GM23338 (cell line): Measurements from ENCODE around the gene OR5B17. TPM values are rescaled to one million over a fixed set of nuclear protein-coding genes. Genes with fewer than 3 reads are reported as not detected.

Experiments used
- ATAC-seq: fragments of 200-7000 bp; cut with Tn5 transposase; 3 replicates; pipeline ENCODE4 v1.9.1; 2020
- DNase-seq: peaks from one replicate; pipeline ENCODE4 v3.0.0-alpha.2; 2015; ENCODE audit warnings: low spot score
- H2AFZ ChIP-seq: fragments of 200-600 bp; sonication (generic); 2 replicates; pipeline ENCODE4 v1.8.0; 2016; ENCODE audit warnings: antibody characterized with exemption, mild to moderate bottlenecking, moderate library complexity
- H3F3A ChIP-seq: fragments of 200-600 bp; sonication (generic); replicated peaks from 2 replicates; pipeline ENCODE4 v1.8.0; 2017; ENCODE audit warnings: antibody characterized with exemption, mixed run types, low read depth
- H3K27ac ChIP-seq: fragments of 200-600 bp; sonication (generic); 2 replicates; pipeline ENCODE4 v1.6.1; 2016; ENCODE audit warnings: low read depth
- H3K27me3 ChIP-seq: fragments of 200-600 bp; sonication (generic); 2 replicates; pipeline ENCODE4 v1.8.0; 2016; ENCODE audit warnings: mild to moderate bottlenecking, mixed run types, moderate library complexity; ENCODE audit not compliant: insufficient read depth
- H3K36me3 ChIP-seq: fragments of 200-600 bp; sonication (generic); 2 replicates; pipeline ENCODE4 v1.8.0; 2016; ENCODE audit warnings: mild to moderate bottlenecking; ENCODE audit not compliant: insufficient read depth
- H3K4me1 ChIP-seq: fragments of 200-600 bp; sonication (generic); 2 replicates; pipeline ENCODE4 v1.8.0; 2016; ENCODE audit warnings: mild to moderate bottlenecking, moderate library complexity; ENCODE audit not compliant: insufficient read depth
- H3K4me2 ChIP-seq: fragments of 200-600 bp; sonication (generic); 2 replicates; pipeline ENCODE4 v1.7.1; 2017; ENCODE audit warnings: mixed run types
- H3K4me3 ChIP-seq: fragments of 200-600 bp; sonication (generic); 2 replicates; pipeline ENCODE4 v1.6.1; 2016; ENCODE audit warnings: mixed run types
- H3K79me2 ChIP-seq: fragments of 200-600 bp; sonication (generic); replicated peaks from 2 replicates; pipeline ENCODE4 v1.8.0; 2017; ENCODE audit warnings: mild to moderate bottlenecking; ENCODE audit not compliant: insufficient read depth
- H3K9me2 ChIP-seq: fragments of 200-600 bp; sonication (generic); 2 replicates; pipeline ENCODE4 v1.8.0; 2017; ENCODE audit not compliant: insufficient read depth
- H4K20me1 ChIP-seq: fragments of 200-600 bp; sonication (generic); replicated peaks from 2 replicates; pipeline ENCODE4 v1.8.0; 2017; ENCODE audit warnings: mild to moderate bottlenecking; ENCODE audit not compliant: insufficient read depth
- H3K27ac Mint-ChIP-seq: 2 replicates; pipeline ENCODE4 v1.8.0; 2020; ENCODE audit warnings: inconsistent platforms, mild to moderate bottlenecking, moderate library complexity, mixed read lengths
- H3K27me3 Mint-ChIP-seq: 3 replicates; pipeline ENCODE4 v1.8.0; 2022; ENCODE audit warnings: low read depth, mild to moderate bottlenecking, moderate library complexity, mixed read lengths, inconsistent platforms; ENCODE audit not compliant: insufficient read depth, poor library complexity
- H3K36me3 Mint-ChIP-seq: 3 replicates; pipeline ENCODE4 v1.8.0; 2021; ENCODE audit warnings: low read depth, mild to moderate bottlenecking, inconsistent platforms, moderate library complexity, mixed read lengths
- H3K4me1 Mint-ChIP-seq: 3 replicates; pipeline ENCODE4 v1.8.0; 2020; ENCODE audit warnings: mild to moderate bottlenecking, inconsistent platforms, mixed read lengths
- H3K4me3 Mint-ChIP-seq: 3 replicates; pipeline ENCODE4 v1.8.0; 2021; ENCODE audit warnings: moderate library complexity, mild to moderate bottlenecking, inconsistent platforms, mixed read lengths
- H3K9me3 Mint-ChIP-seq: 3 replicates; pipeline ENCODE4 v1.8.0; 2020; ENCODE audit warnings: moderate library complexity, mild to moderate bottlenecking, inconsistent platforms, mixed read lengths
- CREB1 ChIP-seq: fragments of 250-450 bp; sonication (Bioruptor Pico); IDR thresholded peaks from 2 replicates; pipeline ENCODE4 v1.5.0; 2020; ENCODE audit warnings: low read depth, mild to moderate bottlenecking, moderate library complexity
- EZH2 ChIP-seq: fragments of 200-600 bp; sonication (generic); IDR thresholded peaks from one replicate; pipeline ENCODE4 v1.8.0; 2017; ENCODE audit warnings: antibody characterized with exemption, mild to moderate bottlenecking, low read depth; ENCODE audit not compliant: unreplicated experiment
- EZH2phosphoT487 ChIP-seq: fragments of 200-600 bp; sonication (generic); IDR thresholded peaks from one replicate; pipeline ENCODE4 v1.8.1; 2018; ENCODE audit warnings: antibody characterized with exemption; ENCODE audit not compliant: unreplicated experiment
- JUNB ChIP-seq: IDR thresholded peaks from one replicate; pipeline ENCODE4 v1.6.1; 2016; ENCODE audit warnings: antibody characterized with exemption; ENCODE audit not compliant: unreplicated experiment
- NANOG ChIP-seq: IDR thresholded peaks from 2 replicates; pipeline ENCODE4 v1.6.1; 2016; ENCODE audit warnings: antibody characterized with exemption, borderline replicate concordance
- STAT1 ChIP-seq: IDR thresholded peaks from one replicate; pipeline ENCODE4 v1.6.1; 2016; ENCODE audit warnings: antibody characterized with exemption; ENCODE audit not compliant: unreplicated experiment
- ZNF114 ChIP-seq: fragments of 250-450 bp; sonication (Bioruptor Pico); IDR thresholded peaks from 2 replicates; pipeline ENCODE4 v1.5.0; 2020; ENCODE audit warnings: mild to moderate bottlenecking, moderate library complexity
- ZNF331 ChIP-seq: fragments of 250-450 bp; sonication (Bioruptor Pico); IDR thresholded peaks from 2 replicates; pipeline ENCODE4 v1.5.0; 2020; ENCODE audit warnings: low read depth, mild to moderate bottlenecking, moderate library complexity
- polyA plus RNA-seq: library from polyadenylated mRNA; unstranded; fragments of >200 nt; fragmentation: Nextera tagmentation; extraction: Ambion mirVana; gene quantifications from 2 replicates; pipeline ENCODE4 v1.2.1, GENCODE V29; 2016
- total RNA-seq: library from RNA; depleted of rRNA; stranded (reverse); fragments of >200 nt; shearing (Covaris generic); gene quantifications from 2 replicates; pipeline ENCODE4 v1.2.3, GENCODE V29; 2014
- TF ChIP-seq, protein P1 (sequence below): IDR thresholded peaks from 2 replicates; pipeline ENCODE4 v1.6.1; 2016; ENCODE audit warnings: antibody characterized with exemption
- TF ChIP-seq, protein P2 (sequence below): IDR thresholded peaks from one replicate; pipeline ENCODE4 v1.6.1; 2018; ENCODE audit warnings: antibody characterized with exemption; ENCODE audit not compliant: unreplicated experiment
- TF ChIP-seq, protein P3 (sequence below): fragments of 250-450 bp; sonication (Bioruptor Pico); IDR thresholded peaks from 2 replicates; pipeline ENCODE4 v1.5.0; 2020; ENCODE audit warnings: mild to moderate bottlenecking, moderate library complexity

OR5B17 gene
- total and polyA plus RNA-seq, 2 experiments from 2014 or later = not detected

DNA sequence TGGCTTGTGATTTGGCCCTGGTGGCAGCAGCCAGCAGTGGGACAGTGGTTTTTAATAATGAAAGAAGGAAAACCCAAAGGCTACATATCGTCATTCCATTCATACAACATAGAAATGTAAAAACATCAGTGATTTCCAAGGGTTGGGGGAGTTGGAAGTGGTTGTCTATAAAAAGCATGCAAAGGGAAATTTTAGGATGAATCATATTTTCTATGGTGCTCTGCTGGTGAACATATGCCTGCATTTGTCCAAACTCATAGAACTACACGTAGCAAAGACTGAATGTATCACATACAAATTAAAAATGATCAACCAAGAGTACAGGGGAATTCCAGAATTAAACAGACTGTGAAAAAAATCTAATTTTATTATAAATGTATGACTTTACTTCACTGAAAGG lies 36.7 kb upstream of the OR5B17 start:
- no peaks in the 10 kb centered on the region for H3F3A ChIP-seq
- H3K4me1 ChIP-seq = no peaks in the 10 kb centered on the region
- no peak for TF ChIP-seq ZNF331 (CRISPR knock-in tag)
- no peak for TF ChIP-seq ZNF114
- no peak for TF ChIP-seq EZH2
- no peak for TF ChIP-seq EZH2phosphoT487
- TF ChIP-seq NANOG = no peak
- TF ChIP-seq, protein P1, sequence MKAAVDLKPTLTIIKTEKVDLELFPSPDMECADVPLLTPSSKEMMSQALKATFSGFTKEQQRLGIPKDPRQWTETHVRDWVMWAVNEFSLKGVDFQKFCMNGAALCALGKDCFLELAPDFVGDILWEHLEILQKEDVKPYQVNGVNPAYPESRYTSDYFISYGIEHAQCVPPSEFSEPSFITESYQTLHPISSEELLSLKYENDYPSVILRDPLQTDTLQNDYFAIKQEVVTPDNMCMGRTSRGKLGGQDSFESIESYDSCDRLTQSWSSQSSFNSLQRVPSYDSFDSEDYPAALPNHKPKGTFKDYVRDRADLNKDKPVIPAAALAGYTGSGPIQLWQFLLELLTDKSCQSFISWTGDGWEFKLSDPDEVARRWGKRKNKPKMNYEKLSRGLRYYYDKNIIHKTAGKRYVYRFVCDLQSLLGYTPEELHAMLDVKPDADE = no peak
- no peak for TF ChIP-seq CREB1 (CRISPR knock-in tag)
- TF ChIP-seq, protein P2, sequence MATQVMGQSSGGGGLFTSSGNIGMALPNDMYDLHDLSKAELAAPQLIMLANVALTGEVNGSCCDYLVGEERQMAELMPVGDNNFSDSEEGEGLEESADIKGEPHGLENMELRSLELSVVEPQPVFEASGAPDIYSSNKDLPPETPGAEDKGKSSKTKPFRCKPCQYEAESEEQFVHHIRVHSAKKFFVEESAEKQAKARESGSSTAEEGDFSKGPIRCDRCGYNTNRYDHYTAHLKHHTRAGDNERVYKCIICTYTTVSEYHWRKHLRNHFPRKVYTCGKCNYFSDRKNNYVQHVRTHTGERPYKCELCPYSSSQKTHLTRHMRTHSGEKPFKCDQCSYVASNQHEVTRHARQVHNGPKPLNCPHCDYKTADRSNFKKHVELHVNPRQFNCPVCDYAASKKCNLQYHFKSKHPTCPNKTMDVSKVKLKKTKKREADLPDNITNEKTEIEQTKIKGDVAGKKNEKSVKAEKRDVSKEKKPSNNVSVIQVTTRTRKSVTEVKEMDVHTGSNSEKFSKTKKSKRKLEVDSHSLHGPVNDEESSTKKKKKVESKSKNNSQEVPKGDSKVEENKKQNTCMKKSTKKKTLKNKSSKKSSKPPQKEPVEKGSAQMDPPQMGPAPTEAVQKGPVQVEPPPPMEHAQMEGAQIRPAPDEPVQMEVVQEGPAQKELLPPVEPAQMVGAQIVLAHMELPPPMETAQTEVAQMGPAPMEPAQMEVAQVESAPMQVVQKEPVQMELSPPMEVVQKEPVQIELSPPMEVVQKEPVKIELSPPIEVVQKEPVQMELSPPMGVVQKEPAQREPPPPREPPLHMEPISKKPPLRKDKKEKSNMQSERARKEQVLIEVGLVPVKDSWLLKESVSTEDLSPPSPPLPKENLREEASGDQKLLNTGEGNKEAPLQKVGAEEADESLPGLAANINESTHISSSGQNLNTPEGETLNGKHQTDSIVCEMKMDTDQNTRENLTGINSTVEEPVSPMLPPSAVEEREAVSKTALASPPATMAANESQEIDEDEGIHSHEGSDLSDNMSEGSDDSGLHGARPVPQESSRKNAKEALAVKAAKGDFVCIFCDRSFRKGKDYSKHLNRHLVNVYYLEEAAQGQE = no peak
- ATAC-seq (no peak), DNase-seq (no peak)
- H3K27ac ChIP-seq = no peak overlapping the region
- no peaks in the 10 kb centered on the region for H3K27me3 Mint-ChIP-seq
- no peaks in the 10 kb centered on the region for H4K20me1 ChIP-seq
- 0 out of 3 replicates have a peak, but pooled peaks cover 2% of the 10 kb centered on the region for H3K36me3 Mint-ChIP-seq
- H3K4me2 ChIP-seq = no peak overlapping the region
- H3K9me3 Mint-ChIP-seq = peaks cover 13% of the 10 kb centered on the region
- no peak overlapping the region for H3K27ac Mint-ChIP-seq
- no peaks in the 10 kb centered on the region for H3K27me3 ChIP-seq
- H3K36me3 ChIP-seq = no peaks in the 10 kb centered on the region
- no peak overlapping the region for H2AFZ ChIP-seq
- no peak overlapping the region for H3K4me3 Mint-ChIP-seq
- H3K79me2 ChIP-seq = no peaks in the 10 kb centered on the region
- no peaks in the 10 kb centered on the region for H3K9me2 ChIP-seq
- no peak overlapping the region for H3K4me3 ChIP-seq
- no peaks in the 10 kb centered on the region for H3K4me1 Mint-ChIP-seq

DNA sequence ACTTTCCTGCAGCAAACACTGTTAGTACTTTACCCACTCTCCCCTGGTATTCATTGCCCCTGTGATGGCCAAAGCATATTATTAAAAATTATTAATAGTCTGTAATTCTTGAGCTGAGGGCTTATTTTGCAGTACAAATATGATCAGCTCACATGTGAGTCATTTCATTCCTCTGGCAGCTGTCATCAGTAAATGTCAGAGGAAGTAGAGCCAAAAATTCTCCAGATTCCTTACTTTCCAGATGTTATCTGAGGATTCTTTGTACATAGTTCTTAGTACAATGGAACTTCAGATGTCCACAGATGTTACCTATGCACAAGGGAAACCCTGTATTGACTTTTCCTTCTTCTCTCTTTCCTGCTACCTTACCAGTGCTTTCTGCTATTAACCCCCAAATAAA lies 35.3 kb upstream of the OR5B17 start:
- Histone ChIP-seq H3K36me3 (no peaks in the 10 kb centered on the region), H3F3A (no peaks in the 10 kb centered on the region), H2AFZ (no peak overlapping the region), H3K4me3 (no peak overlapping the region), H3K27ac (no peak overlapping the region), H3K9me2 (no peaks in the 10 kb centered on the region), H3K79me2 (no peaks in the 10 kb centered on the region), H3K27me3 (no peaks in the 10 kb centered on the region), H3K4me2 (no peak overlapping the region), H3K4me1 (no peaks in the 10 kb centered on the region), H4K20me1 (no peaks in the 10 kb centered on the region)
- Mint-ChIP-seq H3K27ac (no peak overlapping the region), H3K36me3 (peaks cover 2% of the 10 kb centered on the region; the same call in 1 of the 3 replicates), H3K4me3 (no peak overlapping the region), H3K9me3 (peaks cover 16% of the 10 kb centered on the region), H3K4me1 (no peaks in the 10 kb centered on the region), H3K27me3 (no peaks in the 10 kb centered on the region)
- no peak for ATAC-seq
- no peak for DNase-seq
- no peak for TF ChIP-seq STAT1
- TF ChIP-seq ZNF331 (CRISPR knock-in tag) = no peak
- TF ChIP-seq NANOG = no peak
- no peak for TF ChIP-seq JUNB
- TF ChIP-seq, protein P3, sequence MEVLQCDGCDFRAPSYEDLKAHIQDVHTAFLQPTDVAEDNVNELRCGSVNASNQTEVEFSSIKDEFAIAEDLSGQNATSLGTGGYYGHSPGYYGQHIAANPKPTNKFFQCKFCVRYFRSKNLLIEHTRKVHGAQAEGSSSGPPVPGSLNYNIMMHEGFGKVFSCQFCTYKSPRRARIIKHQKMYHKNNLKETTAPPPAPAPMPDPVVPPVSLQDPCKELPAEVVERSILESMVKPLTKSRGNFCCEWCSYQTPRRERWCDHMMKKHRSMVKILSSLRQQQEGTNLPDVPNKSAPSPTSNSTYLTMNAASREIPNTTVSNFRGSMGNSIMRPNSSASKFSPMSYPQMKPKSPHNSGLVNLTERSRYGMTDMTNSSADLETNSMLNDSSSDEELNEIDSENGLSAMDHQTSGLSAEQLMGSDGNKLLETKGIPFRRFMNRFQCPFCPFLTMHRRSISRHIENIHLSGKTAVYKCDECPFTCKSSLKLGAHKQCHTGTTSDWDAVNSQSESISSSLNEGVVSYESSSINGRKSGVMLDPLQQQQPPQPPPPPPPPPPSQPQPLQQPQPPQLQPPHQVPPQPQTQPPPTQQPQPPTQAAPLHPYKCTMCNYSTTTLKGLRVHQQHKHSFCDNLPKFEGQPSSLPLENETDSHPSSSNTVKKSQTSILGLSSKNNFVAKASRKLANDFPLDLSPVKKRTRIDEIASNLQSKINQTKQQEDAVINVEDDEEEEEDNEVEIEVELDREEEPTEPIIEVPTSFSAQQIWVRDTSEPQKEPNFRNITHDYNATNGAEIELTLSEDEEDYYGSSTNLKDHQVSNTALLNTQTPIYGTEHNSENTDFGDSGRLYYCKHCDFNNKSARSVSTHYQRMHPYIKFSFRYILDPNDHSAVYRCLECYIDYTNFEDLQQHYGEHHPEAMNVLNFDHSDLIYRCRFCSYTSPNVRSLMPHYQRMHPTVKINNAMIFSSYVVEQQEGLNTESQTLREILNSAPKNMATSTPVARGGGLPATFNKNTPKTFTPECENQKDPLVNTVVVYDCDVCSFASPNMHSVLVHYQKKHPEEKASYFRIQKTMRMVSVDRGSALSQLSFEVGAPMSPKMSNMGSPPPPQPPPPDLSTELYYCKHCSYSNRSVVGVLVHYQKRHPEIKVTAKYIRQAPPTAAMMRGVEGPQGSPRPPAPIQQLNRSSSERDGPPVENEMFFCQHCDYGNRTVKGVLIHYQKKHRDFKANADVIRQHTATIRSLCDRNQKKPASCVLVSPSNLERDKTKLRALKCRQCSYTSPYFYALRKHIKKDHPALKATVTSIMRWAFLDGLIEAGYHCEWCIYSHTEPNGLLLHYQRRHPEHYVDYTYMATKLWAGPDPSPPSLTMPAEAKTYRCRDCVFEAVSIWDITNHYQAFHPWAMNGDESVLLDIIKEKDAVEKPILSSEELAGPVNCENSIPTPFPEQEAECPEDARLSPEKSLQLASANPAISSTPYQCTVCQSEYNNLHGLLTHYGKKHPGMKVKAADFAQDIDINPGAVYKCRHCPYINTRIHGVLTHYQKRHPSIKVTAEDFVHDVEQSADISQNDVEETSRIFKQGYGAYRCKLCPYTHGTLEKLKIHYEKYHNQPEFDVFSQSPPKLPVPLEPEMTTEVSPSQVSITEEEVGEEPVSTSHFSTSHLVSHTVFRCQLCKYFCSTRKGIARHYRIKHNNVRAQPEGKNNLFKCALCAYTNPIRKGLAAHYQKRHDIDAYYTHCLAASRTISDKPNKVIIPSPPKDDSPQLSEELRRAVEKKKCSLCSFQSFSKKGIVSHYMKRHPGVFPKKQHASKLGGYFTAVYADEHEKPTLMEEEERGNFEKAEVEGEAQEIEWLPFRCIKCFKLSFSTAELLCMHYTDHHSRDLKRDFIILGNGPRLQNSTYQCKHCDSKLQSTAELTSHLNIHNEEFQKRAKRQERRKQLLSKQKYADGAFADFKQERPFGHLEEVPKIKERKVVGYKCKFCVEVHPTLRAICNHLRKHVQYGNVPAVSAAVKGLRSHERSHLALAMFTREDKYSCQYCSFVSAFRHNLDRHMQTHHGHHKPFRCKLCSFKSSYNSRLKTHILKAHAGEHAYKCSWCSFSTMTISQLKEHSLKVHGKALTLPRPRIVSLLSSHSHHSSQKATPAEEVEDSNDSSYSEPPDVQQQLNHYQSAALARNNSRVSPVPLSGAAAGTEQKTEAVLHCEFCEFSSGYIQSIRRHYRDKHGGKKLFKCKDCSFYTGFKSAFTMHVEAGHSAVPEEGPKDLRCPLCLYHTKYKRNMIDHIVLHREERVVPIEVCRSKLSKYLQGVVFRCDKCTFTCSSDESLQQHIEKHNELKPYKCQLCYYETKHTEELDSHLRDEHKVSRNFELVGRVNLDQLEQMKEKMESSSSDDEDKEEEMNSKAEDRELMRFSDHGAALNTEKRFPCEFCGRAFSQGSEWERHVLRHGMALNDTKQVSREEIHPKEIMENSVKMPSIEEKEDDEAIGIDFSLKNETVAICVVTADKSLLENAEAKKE (CRISPR knock-in tag) = no peak
- TF ChIP-seq CREB1 (CRISPR knock-in tag) = no peak
